ENCODE data around the gene FAM120C. TPM values are rescaled to one million over a fixed set of nuclear protein-coding genes. Genes with fewer than 3 reads are reported as not detected.

The FAM120C gene
- total and polyA plus RNA-seq, 10 of the 15 experiments (the other 5 are each of a cell fraction or from before 2014, with no cell fraction given) = 1.3 to 9.8 (median 4.9) TPM

GRCh38 chrX:54029529-54030143 lies 153.4 kb downstream of the FAM120C start:
- intact Hi-C loops (cut with micrococcal nuclease; ENCODE audit: unreplicated experiment) = no loop called here
- CTCF ChIA-PET = no interaction called here
- no peaks in the 10 kb centered on the region for H3K27me3 ChIP-seq (replicated peaks in 1 of 2; ENCODE audit: control insufficient read depth in 2 of 2, insufficient read depth in 2 of 2, low read length in 1 of 2)
- no peak overlapping the region for H3K4me3 ChIP-seq
- no peak overlapping the region for H3K4me2 ChIP-seq (ENCODE audit: control insufficient read depth, insufficient read depth)
- no peak for FAIRE-seq
- no peak for DNase-seq (ENCODE audit: low read depth, low spot score)
- SMC1A ChIA-PET (ENCODE audit: uncharacterized antibody, unreplicated experiment) = no interaction called here
- H2AFZ ChIP-seq (ENCODE audit: control insufficient read depth, low read depth, low read length) = no peak overlapping the region
- no peak overlapping the region for H3K9ac ChIP-seq (ENCODE audit: control insufficient read depth, insufficient read depth, low read length)
- 61% methylated on average over 10 of the region's 10 CpGs for WGBS (ENCODE audit: insufficient coverage, insufficient replicate concordance, low lambda C conversion rate, missing lambda C conversion rate)
- H4K20me1 ChIP-seq (ENCODE audit: control insufficient read depth, insufficient read depth) = no peaks in the 10 kb centered on the region
- no peaks in the 10 kb centered on the region for H3K9me3 ChIP-seq (replicated peaks; ENCODE audit: control insufficient read depth, insufficient read depth, low read length)
- RAD21 ChIA-PET (ENCODE audit: unreplicated experiment) = no interaction called here
- in situ Hi-C loops (cut with MboI) = no loop called here
- H3K27ac ChIP-seq (ENCODE audit: control insufficient read depth, insufficient read depth) = no peak overlapping the region
- no peaks in the 10 kb centered on the region; a peak in 2 of 4 replicates for H3K36me3 ChIP-seq (ENCODE audit: control insufficient read depth in 2 of 2, insufficient read depth in 2 of 2, low read length in 1 of 2)
- BruUV-seq (replicated peaks) = no TSS peak
- POLR2A ChIA-PET = no interaction called here
- no peaks in the 10 kb centered on the region for H3K4me1 ChIP-seq (ENCODE audit: control insufficient read depth, insufficient read depth, low read length)
- no peak for TF ChIP-seq RFX5 (IDR thresholded peaks at IDR 0.05; ENCODE audit: low read depth, low read length)
- no peak for TF ChIP-seq RBBP5 (conservative IDR thresholded peaks at IDR 0.05)
- TF ChIP-seq SMAD5 (IDR thresholded peaks at IDR 0.05; ENCODE audit: low read depth) = no peak
- TF ChIP-seq IKZF2 (IDR thresholded peaks at IDR 0.05) = no peak
- no peak for TF ChIP-seq MEF2B (IDR thresholded peaks at IDR 0.05; ENCODE audit: partially characterized antibody, poor library complexity, severe bottlenecking)
- TF ChIP-seq IRF4 (IDR thresholded peaks at IDR 0.05; ENCODE audit: low read depth, low read length) = no peak
- no peak for TF ChIP-seq ZNF207 (IDR thresholded peaks at IDR 0.05; ENCODE audit: borderline replicate concordance)
- TF ChIP-seq HDAC2 (IDR thresholded peaks at IDR 0.05) = no peak
- TF ChIP-seq SRF (IDR thresholded peaks at IDR 0.05; ENCODE audit: low read depth in 2 of 2, low read length in 2 of 2) = no peak
- TF ChIP-seq E2F8 (IDR thresholded peaks at IDR 0.05; ENCODE audit: low read depth, partially characterized antibody) = no peak
- no peaks in the 10 kb centered on the region for H3K79me2 ChIP-seq (ENCODE audit: control insufficient read depth, insufficient read depth, low read length)
- ATAC-seq = no peak

Measured in GM12878 (cell line).